Measurements from ENCODE around the gene AGRN. TPM values are rescaled to one million over a fixed set of nuclear protein-coding genes. Genes with fewer than 3 reads are reported as not detected.
"Not testable (repeated sequence)": the region's sequence is repeated elsewhere in the genome, so short reads cannot be mapped to it uniquely, and the experiment has no call there.

AGRN gene
- total RNA-seq, 4 donors from 2014 or later: 17.0 to 31.6 (median 22.6) TPM

GRCh38 chr1:975896-976683, 43.8 kb upstream of the AGRN start:
- TF ChIP-seq POLR2A (IDR thresholded peaks at IDR 0.05; ENCODE audit: low read depth) (no peak), EP300 (IDR thresholded peaks at IDR 0.05) (no peak), CTCF (IDR thresholded peaks at IDR 0.05) (peak; percentile 45 to 76 (median 64)), POLR2AphosphoS5 (IDR thresholded peaks at IDR 0.05) (no peak)
- DNase-seq (ENCODE audit: extremely low spot score): no peak
- WGBS: 5% methylated on average over 14 of the region's 40 CpGs
- no peaks in the 10 kb centered on the region for H3K9me3 ChIP-seq
- H3K27me3 ChIP-seq: peaks cover 0 to 84% (median 21%) of the 10 kb centered on the region in 4 donors
- peaks cover 5 to 14% (median 10%) of the 10 kb centered on the region in 4 donors for H3K4me1 ChIP-seq
- H3K36me3 ChIP-seq: no peaks in the 10 kb centered on the region
- intact Hi-C loops (cut with DNase I): no loop called here
- peak overlapping the region; percentile 47 to 52 (median 50) for H3K4me3 ChIP-seq
- H3K27ac ChIP-seq (replicated peaks in 1 of 4): peak overlapping the region; percentile 48 to 74 (median 59)

DNA sequence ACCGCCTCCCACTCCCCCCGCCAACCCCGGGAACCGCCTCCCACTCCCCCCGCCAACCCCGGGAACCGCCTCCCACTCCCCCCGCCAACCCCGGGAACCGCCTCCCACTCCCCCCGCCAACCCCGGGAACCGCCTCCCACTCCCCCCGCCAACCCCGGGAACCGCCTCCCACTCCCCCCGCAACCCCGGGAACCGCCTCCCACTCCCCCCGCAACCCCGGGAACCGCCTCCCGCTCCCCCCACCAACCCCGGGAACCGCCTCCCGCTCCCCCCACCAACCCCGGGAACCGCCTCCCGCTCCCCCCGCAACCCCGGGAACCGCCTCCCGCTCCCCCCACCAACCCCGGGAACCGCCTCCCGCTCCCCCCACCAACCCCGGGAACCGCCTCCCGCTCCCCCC, 43.1 kb upstream of the AGRN start:
- H3K4me3 ChIP-seq; DNase-seq (ENCODE audit: extremely low spot score); intact Hi-C loops (cut with DNase I); H3K9me3 ChIP-seq; H3K27ac ChIP-seq (replicated peaks in 1 of 4); H3K36me3 ChIP-seq: not testable (repeated sequence)
- H3K27me3 ChIP-seq: peaks cover 0 to 82% (median 17%) of the 10 kb centered on the region in 4 donors
- no CpG with 5 or more reads among the region's 39 CpGs for WGBS
- peaks cover 5 to 14% (median 10%) of the 10 kb centered on the region in 4 donors for H3K4me1 ChIP-seq

DNA sequence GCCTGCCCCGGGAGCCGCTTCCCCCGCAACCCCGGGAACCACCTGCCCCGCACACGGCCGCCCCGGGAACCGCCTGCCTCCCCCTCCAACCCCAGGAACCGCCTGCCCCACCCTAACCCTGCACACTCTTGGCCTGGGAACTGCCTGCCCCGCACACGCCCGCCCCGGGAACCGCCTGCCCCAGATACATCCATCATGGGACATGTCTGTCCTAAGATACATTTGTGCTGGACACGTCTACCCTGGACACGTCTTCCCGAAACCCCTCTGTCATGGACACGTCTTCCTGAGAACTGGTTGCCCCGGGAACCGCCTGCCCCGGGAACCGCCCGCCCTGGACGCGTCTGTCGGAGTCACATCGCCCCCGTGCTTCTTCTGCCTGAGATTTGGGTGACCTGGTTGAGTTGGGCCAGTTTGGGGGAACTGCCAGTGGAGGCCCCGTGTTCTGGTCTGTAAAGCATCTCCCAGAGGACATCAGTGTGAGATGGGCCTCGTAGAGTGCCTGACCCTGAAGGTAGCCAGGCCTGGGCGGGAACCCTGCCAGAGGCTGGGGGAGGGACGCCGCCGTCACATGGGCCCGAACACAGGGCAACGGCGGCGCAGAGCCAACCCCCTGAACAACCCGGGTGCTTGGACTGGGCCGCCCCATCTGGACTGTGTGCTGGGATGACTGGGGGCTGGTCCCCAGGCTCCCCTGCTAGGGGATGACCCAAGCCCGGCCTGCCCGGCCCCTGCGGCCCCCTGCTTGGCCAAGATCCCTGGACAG, 41.7 kb upstream of the AGRN start:
- H3K4me3 ChIP-seq: no peak overlapping the region
- H3K27ac ChIP-seq (replicated peaks in 1 of 4): no peak overlapping the region
- DNase-seq (ENCODE audit: extremely low spot score): no peak
- H3K4me1 ChIP-seq: peaks cover 5 to 14% (median 10%) of the 10 kb centered on the region in 4 donors
- peaks cover 0 to 82% (median 9%) of the 10 kb centered on the region in 4 donors for H3K27me3 ChIP-seq
- H3K9me3 ChIP-seq: no peaks in the 10 kb centered on the region
- 85% methylated on average over 24 of the region's 44 CpGs for WGBS
- intact Hi-C loops (cut with DNase I): no loop called here
- H3K36me3 ChIP-seq: no peaks in the 10 kb centered on the region
- no peak for TF ChIP-seq CTCF (IDR thresholded peaks at IDR 0.05)
- no peak for TF ChIP-seq POLR2AphosphoS5 (IDR thresholded peaks at IDR 0.05)
- no peak for TF ChIP-seq POLR2A (IDR thresholded peaks at IDR 0.05; ENCODE audit: low read depth)

- no peak for DNase-seq (ENCODE audit: extremely low spot score)
- Histone ChIP-seq H3K4me1 (peaks cover 9 to 18% (median 12%) of the 10 kb centered on the region in 4 donors), H3K9me3 (no peaks in the 10 kb centered on the region), H3K27me3 (peaks cover 0 to 82% (median 5%) of the 10 kb centered on the region in 4 donors), H3K27ac (replicated peaks in 1 of 4) (no peak overlapping the region), H3K4me3 (no peak overlapping the region), H3K36me3 (no peaks in the 10 kb centered on the region)
- no peak for TF ChIP-seq CTCF (IDR thresholded peaks at IDR 0.05)
- TF ChIP-seq EP300 (IDR thresholded peaks at IDR 0.05): no peak
- TF ChIP-seq POLR2A (IDR thresholded peaks at IDR 0.05; ENCODE audit: low read depth): no peak
- TF ChIP-seq POLR2AphosphoS5 (IDR thresholded peaks at IDR 0.05): no peak
- 90% methylated on average over 9 of the region's 60 CpGs for WGBS
- intact Hi-C loops (cut with DNase I): no loop called here
Observed at GRCh38 chr1:978835-979743, 40.8 kb upstream of the AGRN start.

Measured in esophagus muscularis mucosa (tissue), 4 donors.